Suppressor macrophage treated with lipopolysaccharide for 4 hours (primary cell): ENCODE data around the gene NSD2.
A peak's percentile ranks its signal among the peaks of the same experiment; 100 is the strongest.
"Not testable (repeated sequence)": the region's sequence is repeated elsewhere in the genome, so short reads cannot be mapped to it uniquely, and the experiment has no call there.

Experiments used
- DNase-seq: peaks from one replicate; pipeline ENCODE4 v3.0.0-alpha.2; 2020

Gene NSD2

DNA sequence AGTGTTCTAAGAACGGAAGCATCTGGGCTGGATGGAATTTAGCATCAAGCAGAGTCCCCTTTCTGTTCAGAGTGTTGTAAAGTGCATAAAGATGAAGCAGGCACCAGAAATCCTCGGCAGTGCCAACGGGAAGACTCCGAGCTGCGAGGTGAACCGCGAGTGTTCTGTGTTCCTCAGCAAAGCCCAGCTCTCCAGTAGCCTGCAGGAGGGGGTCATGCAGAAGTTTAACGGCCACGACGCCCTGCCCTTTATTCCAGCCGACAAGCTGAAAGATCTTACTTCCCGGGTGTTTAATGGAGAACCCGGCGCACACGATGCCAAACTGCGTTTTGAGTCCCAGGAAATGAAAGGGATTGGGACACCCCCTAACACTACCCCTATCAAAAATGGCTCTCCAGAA lies 29.4 kb downstream of the NSD2 start:
- DNase-seq = no peak

DNA sequence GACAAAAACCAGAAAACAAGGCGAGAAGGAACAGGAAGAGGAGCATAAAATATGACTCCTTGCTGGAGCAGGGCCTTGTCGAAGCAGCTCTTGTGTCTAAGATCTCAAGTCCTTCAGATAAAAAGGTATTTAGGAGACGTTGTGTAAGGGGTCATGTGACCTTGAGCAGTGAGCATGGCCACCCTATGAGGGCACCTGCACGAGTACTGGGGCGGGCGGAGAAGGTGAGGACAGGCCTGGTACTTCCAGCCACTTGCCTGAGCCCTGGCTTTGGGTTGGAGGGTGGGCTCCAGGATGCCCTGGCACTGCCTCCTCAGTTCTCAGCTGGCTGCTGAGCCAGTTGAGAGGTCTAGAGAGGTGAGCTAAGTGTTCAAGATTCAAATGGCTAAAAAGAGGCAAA lies 29.9 kb downstream of the NSD2 start:
- no peak for DNase-seq

DNA sequence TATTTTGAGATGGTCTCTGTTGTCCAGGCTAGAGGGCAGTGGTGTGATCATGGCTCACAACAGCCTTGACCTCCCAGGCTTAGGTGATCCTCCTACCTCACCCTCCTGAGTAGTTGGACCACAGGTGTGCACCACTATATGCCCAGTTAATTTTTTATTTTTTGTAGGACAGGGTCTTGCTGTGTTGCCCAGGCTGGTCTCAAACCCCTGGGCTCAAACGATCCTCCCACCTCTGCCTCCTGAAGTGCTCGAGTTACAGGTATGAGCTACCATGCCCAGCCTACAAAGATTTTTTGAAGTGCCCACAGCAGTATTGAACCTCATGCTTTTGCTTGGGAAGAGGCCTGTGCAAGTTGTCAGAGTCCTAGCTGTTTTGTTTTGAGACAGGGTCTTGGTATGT lies 31.1 kb downstream of the NSD2 start:
- no peak for DNase-seq

DNA sequence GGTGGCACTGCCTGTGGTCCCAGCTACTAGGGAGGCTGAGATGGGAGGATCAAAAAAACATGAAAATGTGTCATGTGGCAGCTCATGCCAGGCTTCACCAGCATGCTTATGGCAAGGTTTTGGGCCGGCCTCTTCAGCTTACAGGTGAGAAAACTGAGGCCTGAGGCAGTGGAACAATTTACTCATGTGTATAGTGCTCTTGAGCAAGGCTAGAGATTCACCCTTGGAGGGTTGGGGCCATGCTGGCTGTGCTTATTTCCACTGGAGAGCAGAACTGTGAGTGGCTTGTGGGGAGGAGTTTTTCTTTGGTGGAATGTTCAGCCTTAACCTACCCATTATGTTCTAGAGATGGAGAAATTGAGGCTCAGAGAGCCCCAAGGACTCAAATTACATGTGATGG lies 31.8 kb downstream of the NSD2 start:
- no peak for DNase-seq

DNA sequence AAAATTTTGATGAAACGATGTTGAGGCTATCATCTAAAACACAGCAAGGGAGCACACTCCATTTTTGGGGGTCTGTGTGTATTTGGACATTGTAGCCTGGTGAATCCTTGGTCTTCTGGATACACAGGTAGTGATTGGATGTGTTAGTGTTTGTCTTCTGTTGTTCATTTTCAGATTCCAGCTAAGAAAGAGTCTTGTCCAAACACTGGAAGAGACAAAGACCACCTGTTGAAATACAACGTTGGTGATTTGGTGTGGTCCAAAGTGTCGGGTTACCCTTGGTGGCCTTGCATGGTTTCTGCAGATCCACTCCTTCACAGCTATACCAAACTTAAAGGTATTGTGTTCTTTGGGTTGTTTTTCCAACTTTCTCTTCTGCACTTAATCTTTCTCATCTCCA lies 32.8 kb downstream of the NSD2 start:
- no peak for DNase-seq

GRCh38 chr4:1907848-1908525 lies 36.8 kb downstream of the NSD2 start:
- no peak for DNase-seq

- DNase-seq = not testable (repeated sequence)
Measured at GRCh38 chr4:1909696-1910095, 38.5 kb downstream of the NSD2 start.

- DNase-seq = peak; percentile 26
Measured at GRCh38 chr4:1910643-1911042, 39.5 kb downstream of the NSD2 start.

GRCh38 chr4:1911316-1911715 lies 40.1 kb downstream of the NSD2 start:
- DNase-seq = not testable (repeated sequence)

DNA sequence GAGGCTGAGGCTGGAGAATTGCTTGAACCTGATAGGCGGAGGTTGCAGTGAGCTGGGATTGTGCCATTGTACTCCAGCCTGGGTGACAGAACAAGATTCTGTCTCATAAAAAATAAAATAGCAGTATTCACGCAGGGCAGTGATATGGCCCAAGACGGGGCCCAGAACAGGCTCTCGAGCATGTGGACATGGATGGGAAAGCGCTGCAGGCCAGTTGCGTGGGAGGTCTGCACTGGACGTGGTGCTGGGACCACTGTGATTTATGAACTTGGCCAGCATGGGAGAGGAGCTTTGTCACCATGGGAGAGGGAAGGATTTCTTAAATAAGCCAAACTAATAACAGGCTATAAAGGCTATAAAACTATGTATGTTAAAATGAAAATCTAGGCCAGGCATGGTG lies 51.6 kb downstream of the NSD2 start:
- no peak for DNase-seq

GRCh38 chr4:1927675-1928074 lies 56.5 kb downstream of the NSD2 start:
- DNase-seq = no peak

DNA sequence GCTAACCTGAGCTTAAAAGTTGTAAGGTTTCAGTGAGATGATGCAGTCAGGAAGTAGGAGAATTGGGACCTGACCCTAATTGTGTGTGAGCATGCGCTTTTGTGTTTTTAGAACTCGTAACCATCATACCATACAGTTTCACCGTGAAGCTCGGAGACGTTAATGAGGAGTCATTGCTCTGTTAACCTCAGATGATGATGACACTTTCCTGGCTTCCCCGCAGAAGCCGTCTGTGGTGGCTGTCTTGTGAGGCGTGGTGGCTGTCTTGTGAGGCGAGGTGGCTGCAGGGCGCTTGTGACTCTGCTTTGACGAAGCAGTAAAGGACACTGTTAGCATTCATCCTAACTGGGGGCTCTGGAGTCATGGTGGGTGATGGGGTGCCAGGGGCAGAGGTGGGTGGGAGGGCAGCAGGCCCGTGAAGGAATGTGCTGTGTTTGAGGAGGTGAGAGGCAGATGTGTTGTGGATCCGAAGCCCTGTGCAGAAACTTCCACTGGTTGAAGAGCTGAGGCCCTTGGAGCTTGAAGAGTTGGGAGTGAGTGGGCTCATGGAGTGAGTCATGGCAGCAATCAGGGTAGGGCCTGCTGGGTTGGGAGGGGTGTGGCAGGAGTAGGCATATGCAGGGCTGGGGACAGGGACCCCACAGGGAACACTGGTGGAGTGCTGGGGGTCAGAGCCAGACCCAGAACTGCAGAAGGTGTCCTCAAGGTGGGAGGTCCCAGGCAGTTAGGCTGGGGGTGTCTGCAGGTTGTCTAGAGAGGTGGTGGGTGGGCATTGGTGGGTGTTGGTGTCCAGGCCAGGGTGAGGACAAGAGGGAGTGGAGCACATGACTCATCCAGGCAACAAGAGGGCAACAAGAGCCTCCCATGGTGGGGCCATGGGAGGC lies 57.4 kb downstream of the NSD2 start:
- DNase-seq = peak; percentile 72

DNA sequence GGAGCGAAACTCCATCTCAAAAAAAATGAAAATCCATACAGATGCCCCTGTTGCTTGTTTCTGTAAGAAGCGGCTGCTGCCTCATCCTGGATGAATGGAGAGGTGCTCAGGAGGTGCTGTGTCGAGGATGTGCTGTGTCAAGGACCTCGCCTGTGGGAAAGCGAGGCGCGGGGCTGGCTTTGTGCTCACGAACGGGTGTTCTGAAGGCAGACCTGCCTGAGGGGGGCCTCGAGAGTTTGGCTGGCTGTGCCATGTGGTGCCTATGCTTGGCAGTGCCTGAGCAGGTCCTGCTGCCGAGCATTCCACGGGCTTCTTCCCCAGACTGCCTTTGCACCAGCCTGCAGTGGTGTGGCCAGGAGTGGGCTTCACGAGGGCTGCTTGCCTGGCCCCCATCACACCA lies 61.5 kb downstream of the NSD2 start:
- DNase-seq = no peak

- no peak for DNase-seq
Measured at GRCh38 chr4:1933700-1934099, 62.5 kb downstream of the NSD2 start.

- no peak for DNase-seq
Measured at GRCh38 chr4:1937550-1937949, 66.4 kb downstream of the NSD2 start.

DNA sequence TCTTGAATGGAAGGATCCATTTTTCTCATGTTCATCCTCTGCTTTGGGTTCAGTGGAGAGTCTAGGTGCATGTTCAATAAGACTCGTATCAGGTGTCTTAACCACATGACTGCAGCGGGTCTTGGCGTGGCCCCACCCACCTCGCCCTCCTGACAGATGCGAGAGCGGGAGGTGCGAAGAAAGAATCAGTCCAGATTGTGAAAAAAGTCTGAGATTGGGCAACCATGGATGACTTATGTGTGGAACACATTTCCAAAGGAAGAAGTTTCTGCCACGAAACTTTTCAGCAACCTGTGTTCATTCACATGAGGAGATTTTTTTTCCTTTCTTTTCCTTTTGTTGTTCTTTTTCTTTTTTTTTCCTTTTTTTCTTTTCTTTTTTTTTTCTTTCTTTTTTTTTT lies 66.8 kb downstream of the NSD2 start:
- DNase-seq = peak; percentile 19

DNA sequence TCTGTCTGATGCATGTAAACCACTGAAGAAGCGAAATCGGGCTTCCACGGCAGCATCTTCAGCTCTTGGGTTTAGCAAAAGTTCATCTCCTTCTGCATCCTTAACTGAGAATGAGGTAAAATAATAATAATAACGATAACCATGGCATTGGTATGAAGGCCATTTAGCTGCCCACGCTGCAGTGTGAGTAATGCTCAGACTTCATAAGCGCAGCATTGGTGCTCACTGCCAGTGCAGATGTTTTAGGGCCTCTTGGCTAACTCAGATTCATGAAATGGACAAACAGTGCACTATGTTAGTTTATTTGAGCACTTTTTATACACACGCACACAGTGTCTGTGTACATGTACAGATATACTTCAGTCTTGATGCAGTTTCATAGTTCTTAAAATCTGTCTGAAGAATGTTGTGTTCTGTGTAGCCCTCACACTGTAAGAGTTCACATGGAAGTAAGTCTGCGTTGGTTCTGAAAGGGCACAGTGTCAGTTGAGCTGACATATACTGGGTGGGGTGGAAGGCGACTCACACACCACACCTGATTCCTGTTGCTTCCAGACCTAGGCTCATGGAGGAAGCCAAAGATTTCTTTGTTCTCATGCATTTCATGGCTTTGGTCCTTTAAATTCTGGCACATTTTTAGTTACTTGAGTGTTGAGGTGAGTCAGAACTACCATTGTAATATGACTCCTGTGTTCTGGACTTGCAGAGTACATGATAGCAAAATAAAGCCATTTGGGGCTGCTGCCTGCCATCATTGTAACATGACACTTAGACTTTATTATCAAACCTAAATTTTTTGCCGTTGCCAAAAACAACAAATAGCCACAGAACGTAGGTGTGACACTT lies 68.7 kb downstream of the NSD2 start:
- DNase-seq = no peak

- no peak for DNase-seq
Measured at GRCh38 chr4:1940566-1940965, 69.4 kb downstream of the NSD2 start.

GRCh38 chr4:1943928-1944327 lies 72.7 kb downstream of the NSD2 start:
- no peak for DNase-seq

- DNase-seq = no peak
Measured at GRCh38 chr4:1945124-1945895, 74.1 kb downstream of the NSD2 start.

GRCh38 chr4:1945912-1946311 lies 74.7 kb downstream of the NSD2 start:
- DNase-seq = no peak

DNA sequence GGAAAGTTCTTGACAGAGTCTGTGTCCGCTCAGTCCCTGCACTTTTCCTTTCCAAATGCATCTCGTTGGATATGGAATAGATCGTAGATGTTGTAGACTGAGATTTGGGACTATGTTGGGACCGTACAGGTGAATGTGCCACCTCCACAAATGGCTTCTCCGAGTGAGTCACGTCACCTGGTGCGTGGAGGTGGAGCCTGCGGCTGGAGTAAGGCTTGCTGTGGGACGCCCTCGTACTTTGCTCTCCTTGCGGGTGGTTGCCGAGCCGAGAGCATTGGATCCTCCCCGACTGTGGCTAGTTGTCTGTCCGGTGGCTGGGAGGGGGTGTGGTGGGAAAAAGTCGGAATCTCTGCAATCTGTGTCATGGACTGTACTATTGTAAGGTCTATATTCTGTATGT lies 77.0 kb downstream of the NSD2 start:
- no peak for DNase-seq
